HG02938 (cell line): ENCODE data around the gene ZNHIT1.
A peak's percentile ranks its signal among the peaks of the same experiment; 100 is the strongest.

ENCODE experiments used
- ATAC-seq: cut with Tn5 transposase; IDR thresholded peaks from one replicate; pipeline ENCODE4 v1.9.1; 2021; ENCODE audit warnings: mild to moderate bottlenecking, moderate library complexity; ENCODE audit not compliant: unreplicated experiment

ZNHIT1 gene

DNA sequence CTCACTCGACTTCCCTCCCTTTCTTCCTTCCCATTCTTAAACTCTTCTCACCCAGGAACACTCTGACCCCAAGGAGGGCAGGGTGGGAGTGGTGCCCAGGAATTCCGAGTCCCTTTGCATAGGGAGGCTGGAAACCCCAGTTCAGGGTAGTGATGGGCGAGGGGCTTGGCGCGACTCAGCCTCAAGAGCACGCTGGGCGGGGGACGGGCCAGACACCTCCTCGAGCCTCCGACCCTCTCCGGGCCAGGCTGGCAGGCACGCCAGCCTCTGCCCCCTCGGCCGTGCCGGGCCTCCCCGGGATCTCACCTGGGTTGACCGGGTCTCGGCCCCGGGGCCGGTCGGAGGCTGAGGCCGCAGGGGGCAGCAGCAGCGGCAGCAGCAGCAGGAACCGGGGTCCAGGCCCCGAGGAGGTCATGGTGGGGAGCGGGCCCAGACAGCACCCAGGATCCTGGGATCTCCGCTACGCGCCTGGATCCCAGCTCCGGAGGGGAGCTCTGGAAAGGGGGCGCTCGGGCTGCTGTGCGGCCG lies 1.0 kb upstream of the ZNHIT1 start:
- ATAC-seq, result no peak

DNA sequence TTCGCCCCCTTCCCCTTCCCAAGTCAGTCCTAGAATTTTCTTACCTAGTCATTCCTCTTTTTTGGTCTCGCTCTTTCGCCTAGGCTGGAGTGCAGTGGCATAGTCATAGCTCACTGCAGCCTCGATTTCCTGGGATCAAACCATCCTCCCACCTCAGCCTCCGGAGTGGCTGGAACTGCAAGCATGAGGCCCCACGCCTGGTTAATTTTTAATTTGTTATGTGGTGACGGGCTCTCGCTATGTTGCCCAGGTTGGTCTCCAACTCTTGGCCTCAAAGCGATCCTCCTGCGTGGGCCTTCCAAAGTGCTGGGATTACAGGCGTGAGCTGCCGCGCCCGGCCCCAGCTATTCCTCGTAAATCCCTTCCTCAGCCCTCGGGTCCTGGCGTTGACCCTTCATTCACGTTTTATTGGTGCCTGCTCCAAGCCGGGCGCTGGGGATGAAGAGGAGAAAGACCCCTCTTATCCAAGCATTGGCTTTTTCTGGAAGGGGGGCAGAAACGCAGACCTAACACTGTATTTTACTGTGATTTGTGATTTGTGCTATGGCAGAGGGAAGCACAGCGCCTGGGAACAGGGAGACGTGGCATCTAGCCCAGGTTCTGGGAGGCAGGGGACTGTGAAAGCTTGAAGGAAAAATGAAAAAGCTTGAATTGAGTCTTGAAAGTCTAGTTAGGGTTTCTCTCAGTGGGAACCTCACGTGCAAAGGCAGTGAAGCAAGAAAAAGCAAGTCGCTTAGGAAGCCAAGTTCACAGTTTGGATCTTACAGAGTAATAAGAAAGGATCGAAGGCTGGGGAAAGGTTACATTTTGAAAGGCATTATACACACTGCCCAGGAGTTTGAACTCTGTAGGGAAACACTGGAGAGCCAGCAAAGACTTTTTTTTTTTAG lies 516 bp downstream of the ZNHIT1 start:
- peak; percentile 15 for ATAC-seq

DNA sequence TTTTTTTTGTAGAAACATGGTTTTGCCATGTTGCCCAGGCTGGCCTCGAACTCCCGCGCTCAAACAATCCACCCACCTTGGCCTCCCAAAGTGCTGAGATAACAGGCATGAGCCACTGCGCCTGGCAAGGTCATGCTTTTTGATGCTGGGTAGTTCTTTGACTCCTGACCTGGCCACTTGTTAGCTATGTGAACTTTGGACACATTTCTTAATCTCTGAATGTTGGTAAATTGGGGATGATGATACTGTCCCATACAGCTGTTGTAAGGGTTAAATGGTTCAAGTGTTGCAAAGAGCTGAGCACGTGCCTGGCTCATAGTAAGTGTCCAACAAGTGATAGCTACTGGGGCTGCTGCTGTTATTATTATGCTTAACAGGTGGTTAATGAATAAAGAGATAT lies 2.3 kb downstream of the ZNHIT1 start:
- no peak for ATAC-seq

DNA sequence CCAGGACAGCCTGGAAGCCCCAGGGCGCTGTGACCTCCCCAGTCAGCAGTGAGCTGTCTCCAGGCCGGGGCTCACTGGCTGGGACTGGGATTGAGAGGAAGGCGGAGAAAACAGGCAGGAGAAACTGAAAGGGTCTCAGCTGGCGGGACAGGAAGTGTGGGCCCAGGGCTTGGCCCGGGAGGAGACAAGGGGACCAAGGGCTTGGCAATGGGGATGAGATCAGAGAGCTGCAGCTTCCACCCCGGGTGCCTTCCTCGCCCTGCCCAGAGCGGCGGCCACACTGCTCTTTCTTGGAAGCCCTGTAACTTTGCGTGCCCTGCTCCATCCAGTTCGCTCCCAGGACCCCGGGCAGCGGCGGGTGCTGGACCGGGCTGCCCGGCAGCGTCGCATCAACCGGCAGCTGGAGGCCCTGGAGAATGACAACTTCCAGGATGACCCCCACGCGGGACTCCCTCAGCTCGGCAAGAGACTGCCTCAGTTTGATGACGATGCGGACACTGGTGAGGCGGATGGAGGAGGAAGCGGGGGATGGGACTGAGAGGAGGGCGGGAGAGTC lies 4.4 kb downstream of the ZNHIT1 start:
- ATAC-seq, result no peak

DNA sequence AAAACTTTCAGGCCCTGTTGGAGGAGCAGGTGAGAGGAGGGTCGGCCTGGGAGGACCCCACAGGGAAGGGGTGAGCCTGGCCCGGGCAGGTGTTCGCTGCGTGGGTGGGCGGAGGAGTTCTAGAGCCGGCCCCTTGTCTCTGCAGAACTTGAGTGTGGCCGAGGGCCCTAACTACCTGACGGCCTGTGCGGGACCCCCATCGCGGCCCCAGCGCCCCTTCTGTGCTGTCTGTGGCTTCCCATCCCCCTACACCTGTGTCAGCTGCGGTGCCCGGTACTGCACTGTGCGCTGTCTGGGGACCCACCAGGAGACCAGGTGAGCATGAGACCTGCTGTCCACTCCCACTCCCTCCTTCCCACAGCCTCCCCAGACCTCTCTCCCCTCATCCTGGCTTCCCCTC lies 5.6 kb downstream of the ZNHIT1 start:
- ATAC-seq, result no peak

DNA sequence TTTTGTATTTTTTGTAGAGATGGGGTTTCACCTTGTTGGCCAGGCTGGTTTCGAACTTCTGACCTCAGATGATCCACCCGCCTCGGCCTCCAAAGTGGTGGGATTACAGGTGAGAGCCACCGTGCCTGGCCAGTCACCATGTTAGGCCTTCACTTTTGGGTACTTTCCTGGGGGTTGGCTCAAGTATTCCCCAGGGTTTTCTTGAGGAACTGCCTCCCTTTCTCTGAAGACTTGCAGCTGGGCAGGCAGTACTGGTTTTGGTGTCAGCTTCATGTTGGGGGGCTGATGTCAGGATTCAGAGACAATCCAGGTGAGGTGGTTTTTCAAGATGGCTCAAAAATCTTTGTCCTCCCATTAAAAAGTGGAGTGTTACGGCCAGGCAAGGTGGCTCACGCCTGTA lies 7.7 kb downstream of the ZNHIT1 start:
- ATAC-seq, result no peak

DNA sequence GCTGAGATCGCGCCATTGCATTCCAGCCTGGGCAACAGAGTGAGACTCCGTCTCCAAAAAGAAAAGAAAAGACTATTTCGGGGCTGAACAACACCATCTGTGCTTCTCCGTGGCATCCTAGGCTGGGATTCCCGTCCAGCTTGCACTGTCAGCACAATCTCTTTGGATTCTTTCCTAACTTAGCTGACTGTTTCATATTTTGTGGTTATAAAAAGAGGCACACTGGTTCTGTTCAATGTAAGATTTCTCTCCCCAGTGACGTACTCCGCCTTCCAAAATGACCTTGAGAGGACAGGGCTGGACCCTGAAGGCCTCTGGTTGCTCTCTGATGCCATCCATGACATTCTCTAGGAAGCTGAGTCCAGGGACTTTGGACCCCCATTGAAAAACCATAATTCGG lies 8.8 kb downstream of the ZNHIT1 start:
- no peak for ATAC-seq

DNA sequence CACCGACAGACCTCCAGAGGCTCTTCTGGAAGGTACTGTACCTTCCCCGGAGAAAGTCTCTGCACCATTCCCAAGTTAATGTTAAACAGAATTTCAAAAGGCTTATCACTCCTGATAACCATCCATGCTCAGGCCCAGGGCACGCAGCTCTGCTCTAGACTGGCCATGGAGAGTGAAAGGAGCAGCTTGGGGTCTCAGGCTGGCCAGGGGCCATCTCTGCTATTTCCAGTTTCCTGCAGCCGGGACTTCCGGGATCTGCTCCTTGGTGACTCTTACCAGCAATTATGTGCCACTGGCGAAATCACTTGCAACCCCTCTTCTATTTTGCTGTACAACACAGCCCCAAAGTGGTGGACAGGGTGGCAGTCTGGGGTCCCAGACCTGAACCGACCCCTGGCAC lies 13.7 kb downstream of the ZNHIT1 start:
- ATAC-seq, result no peak

DNA sequence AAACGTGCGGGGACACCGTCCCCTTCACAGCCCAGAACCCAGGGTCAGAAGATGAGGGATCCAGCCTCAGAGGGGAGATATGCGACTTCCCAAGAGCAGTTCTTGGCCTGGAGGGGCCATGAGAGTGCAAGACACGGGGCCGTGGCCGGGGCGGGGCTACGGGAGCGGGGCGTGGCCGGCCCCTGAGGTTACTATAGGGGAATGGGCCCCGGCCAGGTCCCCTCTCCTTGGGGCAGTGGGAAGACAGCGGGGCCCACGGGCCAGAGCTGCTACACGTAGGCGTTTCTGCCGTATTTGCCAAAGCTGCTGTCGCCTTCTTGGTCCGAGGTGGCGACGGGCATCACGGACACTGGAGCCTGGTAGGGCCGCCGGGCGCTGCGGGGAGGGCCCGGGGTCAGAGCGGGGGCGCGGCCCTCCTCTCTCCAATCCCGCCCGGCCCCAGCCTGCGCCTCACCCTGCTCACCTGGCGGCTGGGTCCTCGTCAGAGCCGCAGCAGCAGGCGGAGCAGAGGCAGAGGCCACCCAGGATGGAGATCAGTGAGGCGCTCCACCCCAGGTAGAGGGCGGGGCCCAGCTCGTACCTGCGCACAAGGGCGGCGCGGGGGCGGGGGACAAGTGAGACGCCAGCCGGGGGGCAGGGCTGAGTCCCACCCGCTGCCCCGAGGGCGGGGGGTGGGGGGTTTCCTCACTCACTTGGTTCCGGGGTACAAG lies 14.3 kb downstream of the ZNHIT1 start:
- no peak for ATAC-seq

DNA sequence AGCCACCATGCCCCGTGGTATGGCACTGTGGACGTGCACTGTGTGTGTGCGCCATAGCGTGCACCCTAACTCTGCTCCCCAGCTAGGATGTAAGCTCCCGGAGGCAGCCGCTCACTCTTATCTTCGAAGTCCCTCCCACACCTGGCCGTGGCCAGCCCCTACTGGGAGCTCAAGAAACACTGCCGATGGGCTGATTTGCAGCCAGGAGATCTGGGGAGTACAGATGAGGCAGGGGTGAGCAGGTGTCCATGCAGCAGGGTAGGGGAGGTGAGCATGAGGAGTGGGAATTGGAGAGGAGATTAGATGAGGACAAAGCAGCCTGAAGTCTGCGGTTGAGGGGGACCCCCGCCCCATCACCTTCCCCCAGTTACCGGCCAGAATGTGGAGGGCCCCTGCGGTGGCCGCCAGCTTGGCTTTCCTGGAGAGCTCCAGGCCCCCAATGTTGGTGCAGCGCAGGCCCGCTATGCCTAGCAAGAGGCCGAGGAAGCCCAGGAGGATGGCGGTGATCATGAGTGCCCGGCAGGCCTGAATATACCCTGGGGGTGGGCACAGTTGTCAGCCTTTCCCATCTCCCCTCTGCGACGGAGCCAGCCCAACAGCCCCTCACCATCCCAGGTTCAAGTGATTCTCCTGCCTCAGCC lies 16.1 kb downstream of the ZNHIT1 start:
- no peak for ATAC-seq

DNA sequence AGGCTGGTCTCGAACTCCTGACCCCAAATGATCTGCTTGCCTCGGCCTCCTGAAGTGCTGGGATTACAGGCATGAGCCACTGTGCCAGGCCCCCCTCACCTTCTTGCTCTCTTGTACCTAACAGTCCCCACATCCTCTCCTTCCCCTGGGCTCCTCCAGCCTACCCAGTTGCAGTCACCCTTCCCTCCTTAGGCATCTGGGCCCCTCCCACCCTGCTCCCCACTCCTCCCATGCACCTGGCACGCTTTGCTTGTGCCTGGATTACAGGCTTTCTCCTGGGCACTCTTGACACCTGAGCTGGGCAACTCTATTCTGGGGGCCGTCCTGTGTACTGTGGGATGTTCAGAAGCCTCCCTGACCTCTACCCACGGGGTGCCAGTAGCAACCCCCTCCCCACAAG lies 16.7 kb downstream of the ZNHIT1 start:
- no peak for ATAC-seq

DNA sequence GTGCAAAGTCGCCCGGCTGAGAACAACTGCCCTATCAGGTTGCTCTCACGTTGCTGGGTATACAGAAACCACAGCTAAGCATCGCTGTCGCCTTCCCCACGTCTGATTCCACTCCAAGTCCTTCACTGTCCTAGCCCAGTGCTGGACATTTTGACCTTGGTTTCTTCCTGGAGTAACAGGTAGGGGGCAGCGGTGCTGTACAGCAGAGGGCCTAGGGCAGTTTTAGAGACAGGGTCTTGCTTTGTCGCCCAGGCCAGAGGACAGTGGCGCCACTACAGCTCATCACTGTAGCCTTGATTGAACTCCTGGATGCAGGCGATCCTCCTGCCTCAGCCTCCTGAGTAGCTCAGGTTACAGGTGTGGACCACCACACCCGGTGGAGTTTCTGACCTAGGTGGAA lies 17.1 kb downstream of the ZNHIT1 start:
- no peak for ATAC-seq

DNA sequence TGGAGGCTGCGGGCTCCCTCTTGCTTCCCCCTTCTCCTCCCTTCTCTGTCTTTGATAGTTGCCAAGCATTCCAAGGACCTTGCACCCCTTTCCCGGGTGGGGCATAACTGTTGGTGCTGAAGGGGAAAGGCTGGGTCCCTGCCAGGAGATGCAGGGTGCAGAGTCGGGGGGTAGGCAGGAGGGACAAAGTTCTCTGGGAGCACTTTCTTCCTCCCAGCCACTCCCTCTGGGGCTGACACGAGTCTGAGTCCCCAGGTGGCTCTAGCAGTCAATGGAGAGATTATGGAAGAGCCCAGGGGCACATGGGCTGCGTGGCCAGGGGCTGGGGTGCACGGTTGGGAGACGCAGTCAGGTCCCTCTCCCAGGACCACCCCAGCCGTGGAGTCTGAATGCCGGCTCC lies 17.6 kb downstream of the ZNHIT1 start:
- no peak for ATAC-seq

DNA sequence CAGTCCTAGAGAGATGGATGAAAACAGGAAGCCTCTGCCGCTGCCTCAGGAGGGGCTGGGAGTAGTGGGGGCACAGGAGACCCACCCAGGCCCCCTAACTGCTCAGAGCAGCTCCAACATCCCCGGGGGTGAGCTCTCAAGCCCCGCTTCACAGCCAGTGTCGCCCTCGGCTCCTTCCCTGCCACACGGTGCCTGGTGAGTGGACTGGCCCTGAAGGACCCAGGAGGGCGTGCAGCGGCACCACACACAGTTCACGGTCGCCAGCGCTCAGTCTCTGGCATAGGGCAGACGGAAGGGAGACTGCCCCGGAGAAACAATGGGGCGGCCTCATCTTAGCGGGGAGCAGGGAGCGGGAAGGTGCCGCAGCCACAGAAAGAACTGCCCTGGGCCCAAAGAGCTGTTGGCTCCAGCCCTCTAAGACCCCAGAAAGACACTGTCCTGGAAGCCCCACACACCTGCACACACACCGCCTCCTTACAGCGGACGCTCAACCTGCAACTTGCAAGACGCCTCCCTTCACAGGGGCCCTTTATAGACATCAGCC lies 18.4 kb downstream of the ZNHIT1 start:
- no peak for ATAC-seq

DNA sequence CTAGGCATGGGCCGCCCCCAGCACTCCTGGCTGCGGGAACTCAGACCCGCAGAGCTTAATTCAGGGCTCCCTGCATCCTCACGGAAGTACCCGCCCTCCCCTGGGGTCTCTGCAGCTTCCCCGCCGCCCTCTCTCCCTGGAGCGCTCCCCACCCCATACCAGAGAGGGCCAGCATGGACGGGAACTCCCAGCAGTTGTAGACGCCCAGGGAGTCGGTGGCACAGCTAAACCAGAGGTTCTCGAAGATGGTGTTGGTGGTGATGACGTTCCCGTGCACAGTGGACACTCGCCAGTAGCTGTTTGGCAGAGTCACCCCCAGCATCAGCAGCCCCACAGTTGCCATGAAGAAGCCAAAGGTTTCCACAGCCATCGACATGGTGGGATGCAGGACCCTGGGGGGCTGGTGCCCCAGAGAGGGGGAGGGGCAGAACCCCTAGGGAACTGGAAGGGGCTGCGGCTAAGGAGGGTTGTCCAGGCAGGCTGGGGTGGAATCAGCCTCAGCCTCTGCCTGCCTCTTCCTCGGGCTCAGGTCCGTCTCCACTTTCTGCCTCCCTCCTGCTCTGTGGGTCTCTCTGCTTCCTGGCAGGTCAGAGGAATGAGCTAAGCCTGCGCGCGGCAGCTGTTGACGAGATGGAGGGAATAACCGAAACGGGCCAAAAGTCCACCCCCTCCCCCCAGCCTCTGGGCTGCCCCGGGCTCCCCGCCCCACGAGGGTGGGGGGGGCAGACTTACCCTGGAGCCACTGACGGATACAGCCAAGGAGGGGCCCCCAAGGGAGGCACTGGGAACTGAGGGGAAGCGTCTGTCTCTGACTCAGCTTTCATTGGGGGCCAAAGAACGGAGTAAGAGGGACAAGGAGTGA lies 19.5 kb downstream of the ZNHIT1 start, which contains the start of gene CLDN15:
Gene CLDN15, minus strand, starts transcription at position 597 of the 862 bp plus-strand sequence. Its CDS starts 221 bp downstream, at position 376.
- no peak for ATAC-seq

DNA sequence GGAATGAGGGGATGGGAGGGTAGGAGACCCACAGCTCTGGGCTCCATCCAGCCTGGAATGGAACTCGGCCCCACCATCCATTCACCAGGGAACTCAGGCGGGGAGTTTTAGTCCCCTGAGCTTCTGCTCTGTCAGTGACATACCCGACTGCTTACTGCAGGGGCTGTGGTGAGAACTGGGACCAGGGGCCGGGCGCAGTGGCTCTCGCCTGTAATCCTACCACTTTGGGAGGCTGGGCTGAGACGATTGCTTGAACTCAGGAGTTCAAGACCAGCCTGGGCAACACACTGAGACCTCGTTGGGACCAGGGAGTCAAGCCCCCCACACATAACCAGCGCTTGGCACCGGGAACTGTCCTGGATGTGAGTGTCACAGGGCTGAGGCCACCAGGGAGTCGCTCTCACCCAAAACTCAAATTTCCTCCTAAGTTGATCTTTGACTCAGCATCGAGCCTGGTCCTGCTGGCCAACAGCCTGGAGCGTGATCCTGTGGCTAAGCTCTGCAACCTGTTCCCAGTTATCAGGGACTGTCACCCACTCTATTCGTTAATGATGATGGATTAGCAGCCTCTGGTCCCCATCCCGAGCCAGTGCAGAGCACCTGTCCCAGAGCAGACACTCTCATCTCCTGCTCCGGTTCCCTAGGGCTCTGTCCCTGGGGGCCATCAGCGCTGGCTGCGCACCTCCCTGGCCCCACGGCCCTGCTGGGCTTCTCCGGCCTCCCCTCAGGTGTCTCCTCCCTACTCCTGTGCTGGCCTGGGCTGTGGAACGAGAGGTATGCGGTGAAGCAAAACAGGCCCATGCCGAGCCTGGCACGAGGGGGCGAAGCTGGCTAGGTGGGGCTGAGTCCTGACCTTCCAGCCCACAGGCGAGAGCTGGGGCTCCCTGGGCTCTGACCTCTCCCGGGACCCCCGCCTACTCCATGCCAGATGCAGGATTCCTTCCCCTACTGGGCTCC lies 20.5 kb downstream of the ZNHIT1 start:
- ATAC-seq, result no peak

DNA sequence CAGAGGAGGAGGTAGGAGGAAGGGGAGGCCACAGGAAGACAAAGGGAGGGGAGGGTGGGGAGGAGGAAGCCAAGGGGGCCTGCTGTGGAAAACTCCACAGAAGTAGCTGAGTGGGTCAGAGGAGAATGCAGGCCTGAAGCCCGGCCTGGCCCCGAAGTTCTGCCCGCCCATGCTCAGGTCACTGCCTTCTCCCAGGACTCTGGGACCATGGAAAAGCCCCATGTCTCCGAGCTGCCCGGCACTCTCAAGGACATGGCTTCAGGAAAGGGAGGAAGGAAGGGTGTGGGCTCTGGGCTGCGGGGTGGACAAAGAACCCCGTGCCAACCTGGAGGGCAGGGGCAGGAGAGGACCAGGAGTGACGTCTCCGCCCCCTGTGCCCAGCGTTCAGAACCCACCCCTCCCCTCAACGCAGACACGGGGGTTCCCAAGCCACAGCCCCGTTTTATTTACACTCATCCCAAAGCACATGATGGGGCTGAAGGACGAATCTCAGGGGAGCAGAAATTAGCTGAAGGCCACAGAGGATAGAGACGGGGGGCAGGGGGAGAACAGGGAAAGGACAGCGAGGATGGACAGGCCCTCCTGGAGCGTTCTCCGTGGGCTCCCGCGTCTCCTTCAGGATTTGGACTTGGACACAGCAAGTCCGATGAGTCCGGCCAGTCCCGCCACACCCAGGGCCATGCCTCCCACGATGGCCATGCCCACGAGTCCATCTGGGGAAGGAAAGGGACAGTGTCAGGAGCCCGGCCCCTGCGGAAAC lies 21.4 kb downstream of the ZNHIT1 start:
- no peak for ATAC-seq

DNA sequence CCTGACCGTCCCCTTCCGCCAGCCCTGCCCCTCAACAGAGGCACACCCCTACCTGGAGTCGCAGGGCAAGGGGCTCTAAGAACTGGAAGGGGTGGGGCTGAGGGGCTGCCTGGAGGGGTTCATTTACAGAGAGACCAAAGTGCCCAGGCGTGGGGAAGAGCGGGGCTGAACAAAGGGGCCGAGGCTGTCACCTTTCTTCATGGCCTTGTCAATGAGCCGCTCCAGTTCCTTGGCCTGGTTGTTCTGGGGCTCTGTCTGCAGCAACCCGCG lies 21.9 kb downstream of the ZNHIT1 start:
- no peak for ATAC-seq
